GM13976 (cell line): Measurements from ENCODE around the gene COL8A1.

ENCODE experiments used
- DNase-seq: peaks from one replicate; pipeline ENCODE4 v3.0.0; 2012; ENCODE audit warnings: low spot score
- CTCF ChIP-seq: IDR thresholded peaks from 2 replicates; pipeline ENCODE4 v1.5.1; 2012; ENCODE audit warnings: borderline replicate concordance, mild to moderate bottlenecking; ENCODE audit not compliant: insufficient read depth; ENCODE audit errors: extremely low read depth, missing control alignments, control extremely low read depth
- in situ Hi-C: fragments of 300-500 bp; cut with MboI; formaldehyde crosslinking; loops from one replicate; pipeline ENCODE4 v1.12.0; 2022; ENCODE audit warnings: low sequenced_read_pairs, mixed read lengths, inconsistent platforms; ENCODE audit not compliant: unreplicated experiment

COL8A1 gene

GRCh38 chr3:99637368-99638111 is 854 bp upstream of the COL8A1 start:
- peak; percentile 11 for DNase-seq

GRCh38 chr3:99639579-99639978 is 1.2 kb downstream of the COL8A1 start:
- DNase-seq = no peak
- in situ Hi-C loops = no loop called here
- TF ChIP-seq CTCF = no peak

More at GRCh38 chr3:99637368-99638111, 854 bp upstream of the COL8A1 start:
- in situ Hi-C loops = no loop called here
- TF ChIP-seq CTCF = no peak

GRCh38 chr3:99640214-99640851 is 1.9 kb downstream of the COL8A1 start:
- in situ Hi-C loops = no loop called here
- no peak for DNase-seq
- TF ChIP-seq CTCF = no peak

GRCh38 chr3:99641480-99641879 is 3.1 kb downstream of the COL8A1 start:
- in situ Hi-C loops = no loop called here
- no peak for TF ChIP-seq CTCF
- no peak for DNase-seq

- DNase-seq = no peak
- no peak for TF ChIP-seq CTCF
- in situ Hi-C loops = no loop called here
Observed at GRCh38 chr3:99641982-99642381, 3.6 kb downstream of the COL8A1 start.

- no peak for TF ChIP-seq CTCF
- in situ Hi-C loops = no loop called here
- DNase-seq = no peak
Observed at GRCh38 chr3:99644017-99644416, 5.6 kb downstream of the COL8A1 start.
